SU-DHL-6 (cell line): ENCODE data around the gene INAVA.

Source experiments
- H2AFZ ChIP-seq: fragments of 200-600 bp; sonication (generic); 2 replicates; pipeline ENCODE4 v1.6.1; 2014; ENCODE audit warnings: low read depth, mild to moderate bottlenecking, moderate library complexity, mixed read lengths, antibody characterized with exemption, low read length; ENCODE audit not compliant: severe bottlenecking
- H3F3A ChIP-seq: fragments of 200-600 bp; shearing (Covaris generic); 2 replicates; pipeline ENCODE4 v1.6.0; 2016; ENCODE audit warnings: antibody characterized with exemption, mild to moderate bottlenecking; ENCODE audit not compliant: insufficient read depth
- H3K27ac ChIP-seq: fragments of 200-600 bp; sonication (generic); 2 replicates; pipeline ENCODE4 v1.5.1; 2016; ENCODE audit warnings: low read depth, mild to moderate bottlenecking, low read length, moderate library complexity, mixed read lengths
- H3K27me3 ChIP-seq: fragments of 200-600 bp; sonication (generic), shearing (Covaris generic); 2 replicates; pipeline ENCODE4 v1.6.0; 2014; ENCODE audit warnings: mild to moderate bottlenecking, low read length
- H3K36me3 ChIP-seq: fragments of 200-600 bp; sonication (generic); 2 replicates; pipeline ENCODE4 v1.6.1; 2014; ENCODE audit warnings: mild to moderate bottlenecking, low read length, mixed read lengths
- H3K4me2 ChIP-seq: fragments of 300-600, 200-600 bp; shearing (Covaris generic), sonication (generic); 2 replicates; pipeline ENCODE4 v1.6.0; 2014; ENCODE audit warnings: low read length, low read depth, mild to moderate bottlenecking; ENCODE audit not compliant: poor library complexity, severe bottlenecking
- H3K4me3 ChIP-seq: fragments of 200-600 bp; sonication (generic); 2 replicates; pipeline ENCODE4 v1.5.1; 2014; ENCODE audit warnings: antibody characterized with exemption, low read length, mild to moderate bottlenecking, mixed read lengths; ENCODE audit not compliant: insufficient read depth, poor library complexity, severe bottlenecking
- H3K79me2 ChIP-seq: fragments of 200-600 bp; sonication (generic); 2 replicates; pipeline ENCODE4 v1.6.1; 2014; ENCODE audit warnings: mild to moderate bottlenecking, low read length, moderate library complexity; ENCODE audit not compliant: insufficient read depth
- H3K9ac ChIP-seq: fragments of 200-600 bp; sonication (generic); 2 replicates; pipeline ENCODE4 v1.7.0; 2014; ENCODE audit warnings: mild to moderate bottlenecking, low read length
- H3K9me2 ChIP-seq: fragments of 200-600 bp; sonication (generic); replicated peaks from 2 replicates; pipeline ENCODE4 v1.6.1; 2014; ENCODE audit warnings: low read length; ENCODE audit not compliant: insufficient read depth
- H3K9me3 ChIP-seq: fragments of 200-600 bp; sonication (generic); 2 replicates; pipeline ENCODE4 v1.6.1; 2014; ENCODE audit warnings: low read length, mixed read lengths; ENCODE audit not compliant: insufficient read depth
- H4K20me1 ChIP-seq: fragments of 200-600 bp; sonication (generic); 2 replicates; pipeline ENCODE4 v1.6.1; 2014; ENCODE audit warnings: low read depth, mild to moderate bottlenecking, antibody characterized with exemption, low read length, moderate library complexity, mixed read lengths
- CTCF ChIP-seq: fragments of 200-600 bp; sonication (generic); IDR thresholded peaks from one replicate; pipeline ENCODE4 v1.5.1; 2017; ENCODE audit warnings: antibody characterized with exemption, mild to moderate bottlenecking, low read length, moderate library complexity; ENCODE audit not compliant: insufficient read depth, poor library complexity, severe bottlenecking
- EZH2phosphoT487 ChIP-seq: fragments of 200-600 bp; sonication (generic), shearing (Covaris generic); conservative IDR thresholded peaks from 2 replicates; pipeline ENCODE4 v1.6.1; 2018; ENCODE audit warnings: mild to moderate bottlenecking, antibody characterized with exemption, low read length, moderate library complexity, mixed read lengths

Gene INAVA

GRCh38 chr1:200873116-200873670 lies 21.5 kb upstream of the INAVA start:
- H3F3A ChIP-seq: no peaks in the 10 kb centered on the region
- H3K27me3 ChIP-seq: no peaks in the 10 kb centered on the region
- TF ChIP-seq CTCF: no peak
- no peak for TF ChIP-seq EZH2phosphoT487
- H3K27ac ChIP-seq: no peak overlapping the region
- H3K9me3 ChIP-seq: no peaks in the 10 kb centered on the region
- no peaks in the 10 kb centered on the region for H3K36me3 ChIP-seq
- H3K4me3 ChIP-seq: no peak overlapping the region
- no peak overlapping the region for H3K9ac ChIP-seq
- no peaks in the 10 kb centered on the region for H3K9me2 ChIP-seq
- H2AFZ ChIP-seq: no peak overlapping the region
- no peaks in the 10 kb centered on the region for H4K20me1 ChIP-seq
- H3K4me2 ChIP-seq: no peak overlapping the region
- H3K79me2 ChIP-seq: no peaks in the 10 kb centered on the region

- Histone ChIP-seq H3F3A (no peaks in the 10 kb centered on the region), H4K20me1 (no peaks in the 10 kb centered on the region), H3K4me2 (no peak overlapping the region), H3K27me3 (no peaks in the 10 kb centered on the region), H3K9me2 (no peaks in the 10 kb centered on the region), H3K4me3 (no peak overlapping the region), H3K9ac (no peak overlapping the region), H3K36me3 (no peaks in the 10 kb centered on the region), H2AFZ (no peak overlapping the region), H3K27ac (no peak overlapping the region), H3K9me3 (no peaks in the 10 kb centered on the region), H3K79me2 (no peaks in the 10 kb centered on the region)
- TF ChIP-seq CTCF (no peak), EZH2phosphoT487 (no peak)
Observed at GRCh38 chr1:200873671-200874397, 20.9 kb upstream of the INAVA start.

GRCh38 chr1:200874694-200875093 lies 20.0 kb upstream of the INAVA start:
- Histone ChIP-seq H3K4me3 (no peak overlapping the region), H3K9me2 (no peaks in the 10 kb centered on the region), H3K9ac (no peak overlapping the region), H2AFZ (no peak overlapping the region), H3K36me3 (no peaks in the 10 kb centered on the region), H3K9me3 (no peaks in the 10 kb centered on the region), H3F3A (no peaks in the 10 kb centered on the region), H3K4me2 (no peak overlapping the region), H3K27me3 (no peaks in the 10 kb centered on the region), H3K27ac (no peak overlapping the region), H3K79me2 (no peaks in the 10 kb centered on the region), H4K20me1 (no peaks in the 10 kb centered on the region)
- TF ChIP-seq CTCF (no peak), EZH2phosphoT487 (no peak)
